HepG2 (cell line): Measurements from ENCODE around the gene NTN3. TPM values are rescaled to one million over a fixed set of nuclear protein-coding genes. Genes with fewer than 3 reads are reported as not detected.
A peak's percentile ranks its signal among the peaks of the same experiment; 100 is the strongest.

Experiments used
- ATF7-NPFF ChIP-seq: sonication (generic); formaldehyde crosslinking; IDR thresholded peaks from 2 replicates; pipeline ENCODE4 v1.8.1; 2023; ENCODE audit warnings: mild to moderate bottlenecking, low read depth, missing genetic modification reagents, moderate library complexity
- CEBPB ChIP-seq: IDR thresholded peaks from 2 replicates; pipeline ENCODE4 v1.6.1; 2011; ENCODE audit warnings: low read depth, low read length, improper control_type of control experiment, borderline replicate concordance
- SETDB1 ChIP-seq: sonication (generic); formaldehyde crosslinking; IDR thresholded peaks from 2 replicates; pipeline ENCODE4 v1.5.1; 2020; ENCODE audit warnings: missing genetic modification reagents, mild to moderate bottlenecking, borderline replicate concordance
- SIX4 ChIP-seq: sonication (generic); formaldehyde crosslinking; IDR thresholded peaks from 2 replicates; pipeline ENCODE4 v1.4.0; 2020; ENCODE audit warnings: missing genetic modification reagents
- TBL1XR1 ChIP-seq: fragments of 150-350 bp; IDR thresholded peaks from 2 replicates; pipeline ENCODE4 v1.6.1; 2014; ENCODE audit warnings: borderline replicate concordance, low read length; ENCODE audit not compliant: partially characterized antibody
- TP53 ChIP-seq: sonication (generic); formaldehyde crosslinking; conservative IDR thresholded peaks from 2 replicates; pipeline ENCODE4 v1.4.0; 2020; ENCODE audit warnings: missing genetic modification reagents
- ZBTB40 ChIP-seq, 2 experiments: fragments of 450-650 bp in 1 of 2; sonication (generic) in 1 of 2; formaldehyde crosslinking in 1 of 2; IDR thresholded peaks; 2 replicates each; pipeline versions ENCODE4 v1.6.1 to v1.8.0; 2016 to 2022; ENCODE audit warnings: antibody characterized with exemption in 1 of 2, mild to moderate bottlenecking in 1 of 2, missing genetic modification reagents in 1 of 2
- ZNF142 ChIP-seq: sonication (generic); formaldehyde crosslinking; IDR thresholded peaks from 2 replicates; pipeline ENCODE4 v1.4.0; 2020; ENCODE audit warnings: missing genetic modification reagents
- ZNF251 ChIP-seq: sonication (generic); formaldehyde crosslinking; IDR thresholded peaks from 2 replicates; pipeline ENCODE4 v1.9.0; 2021; ENCODE audit warnings: mild to moderate bottlenecking, missing genetic modification reagents
- ZNF607 ChIP-seq: sonication (generic); formaldehyde crosslinking; IDR thresholded peaks from 2 replicates; pipeline ENCODE4 v1.5.1; 2020; ENCODE audit warnings: missing genetic modification reagents, mild to moderate bottlenecking, borderline replicate concordance
- ZNF724P ChIP-seq: sonication (generic); formaldehyde crosslinking; IDR thresholded peaks from 2 replicates; pipeline ENCODE4 v1.8.0; 2022; ENCODE audit warnings: missing genetic modification reagents, borderline replicate concordance
- ZNF749 ChIP-seq: sonication (generic); formaldehyde crosslinking; IDR thresholded peaks from 2 replicates; pipeline ENCODE4 v1.8.0; 2022; ENCODE audit warnings: mild to moderate bottlenecking, missing genetic modification reagents, moderate library complexity, borderline replicate concordance
- ZSCAN20 ChIP-seq: sonication (generic); formaldehyde crosslinking; IDR thresholded peaks from 2 replicates; pipeline ENCODE4 v1.4.0; 2020; ENCODE audit warnings: missing genetic modification reagents, mild to moderate bottlenecking, borderline replicate concordance
- polyA plus RNA-seq, 8 experiments: library from polyadenylated mRNA; depleted of rRNA in 3 of 8; stranded (reverse) in 7 of 8; unstranded in 1 of 8; fragments of >200 nt; fragmentation: Illumina TruSeq in 4 of 8; extraction: Trizol in 4 of 8; gene quantifications; 2 replicates each; pipeline versions ENCODE4 v1.2.1 to v1.2.3, GENCODE V29; 2011 to 2016; ENCODE audit warnings: low read depth in 4 of 8, missing spikeins in 1 of 8, mixed read lengths in 1 of 8; ENCODE audit not compliant: insufficient read depth in 1 of 8
- total RNA-seq, 5 experiments: library from RNA; depleted of rRNA; stranded (reverse); fragments of >200 nt; fragmentation: Illumina TruSeq; extraction: Trizol; gene quantifications; 2 replicates each; pipeline ENCODE4 v1.2.3, GENCODE V29; 2016; ENCODE audit warnings: low read depth in 1 of 5

The NTN3 gene
- total and polyA plus RNA-seq, 2 of the 13 experiments (the other 11 are each of a cell fraction or from before 2014, with no cell fraction given), result 0.09 to 0.20 TPM

GRCh38 chr16:2520097-2520783 is 49.1 kb downstream of the NTN3 start, which contains the start of gene AMDHD2 (continued):
- TF ChIP-seq ZNF142 (CRISPR knock-in tag) (peak; percentile 75; the same call in 1 of the 2 replicates), ZNF251 (no peak), TBL1XR1 (peak; percentile 43), ZNF749 (CRISPR knock-in tag) (no peak), ZSCAN20 (peak; percentile 12; the same call in 1 of the 2 replicates), ZNF607 (0 out of 2 replicates have a peak, but pooled peaks have one; percentile 24), ZBTB40 (IDR thresholded peaks at IDR 0.05) (0 out of 2 replicates have a peak, but pooled peaks have one; percentile 18), ZBTB40 (CRISPR knock-in tag; IDR thresholded peaks at IDR 0.05) (peak; percentile 94), SIX4 (CRISPR knock-in tag) (no peak; the same call in 1 of the 2 replicates), CEBPB (no peak), SETDB1 (CRISPR knock-in tag) (no peak), TP53 (CRISPR knock-in tag) (no peak), ZNF724P (no peak), ATF7-NPFF (CRISPR knock-in tag) (0 out of 2 replicates have a peak, but pooled peaks have one; percentile 41)
